ENCODE data around the gene DAPK2. TPM values are rescaled to one million over a fixed set of nuclear protein-coding genes. Genes with fewer than 3 reads are reported as not detected.

DAPK2 gene
- total and polyA plus RNA-seq, 2 of the 13 experiments (the other 11 are each of a cell fraction or from before 2014, with no cell fraction given): 0.33 to 0.63 TPM

- TF ChIP-seq ZNF646 (CRISPR knock-in tag; IDR thresholded peaks at IDR 0.05) (0 out of 2 replicates have a peak, but pooled peaks have one; percentile 32), ZBTB20 (CRISPR knock-in tag; IDR thresholded peaks at IDR 0.05; ENCODE audit: borderline replicate concordance, low read depth) (no peak), TARDBP (CRISPR knock-in tag; IDR thresholded peaks at IDR 0.05) (peak; percentile 49; the same call in 1 of the 2 replicates), ZHX1 (CRISPR knock-in tag; IDR thresholded peaks at IDR 0.05; ENCODE audit: low read depth) (no peak), ZNF614 (CRISPR knock-in tag; IDR thresholded peaks at IDR 0.05; ENCODE audit: borderline replicate concordance) (0 out of 2 replicates have a peak, but pooled peaks have one; percentile 26), ZNF607 (CRISPR knock-in tag; IDR thresholded peaks at IDR 0.05; ENCODE audit: borderline replicate concordance) (peak; percentile 38; the same call in 1 of the 2 replicates), SAFB2 (CRISPR knock-in tag; IDR thresholded peaks at IDR 0.05; ENCODE audit: borderline replicate concordance, low read depth) (no peak), CEBPB (IDR thresholded peaks at IDR 0.05; ENCODE audit: borderline replicate concordance, low read depth, low read length) (peak; percentile 40; the same call in 1 of the 2 replicates), XBP1 (CRISPR knock-in tag; IDR thresholded peaks at IDR 0.05) (no peak), SOX6 (IDR thresholded peaks at IDR 0.05) (no peak), SOX6 (CRISPR knock-in tag; IDR thresholded peaks at IDR 0.05) (peak; percentile 53; the same call in 1 of the 2 replicates), PPARG (CRISPR knock-in tag; conservative IDR thresholded peaks at IDR 0.05) (0 out of 2 replicates have a peak, but pooled peaks have one; percentile 22), FOXM1 (CRISPR knock-in tag; IDR thresholded peaks at IDR 0.05) (no peak), BCL3 (CRISPR knock-in tag; IDR thresholded peaks at IDR 0.05) (0 out of 2 replicates have a peak, but pooled peaks have one; percentile 28), ZNF800 (CRISPR knock-in tag; IDR thresholded peaks at IDR 0.05) (no peak), ZNF235 (CRISPR knock-in tag; IDR thresholded peaks at IDR 0.05; ENCODE audit: borderline replicate concordance) (no peak)
Observed at GRCh38 chr15:63928185-63928842, 118.0 kb downstream of the DAPK2 start (continued).

Data from HepG2 (cell line).